H54 (cell line): Measurements from ENCODE around the gene NTSR1.

Experiments
- DNase-seq: peaks from one replicate; pipeline ENCODE4 v3.0.0; 2011; ENCODE audit warnings: low spot score, mixed read lengths; ENCODE audit not compliant: insufficient read length
- FAIRE-seq: peaks from 3 replicates; lab custom pipeline; 2011; peaks lifted over from hg19 to GRCh38; lab: Jason Lieb, UNC
- POLR2A ChIP-seq: IDR thresholded peaks from 2 replicates; pipeline ENCODE4 v1.6.1; 2011; ENCODE audit warnings: low read depth, mild to moderate bottlenecking, low read length

Gene NTSR1

GRCh38 chr20:62742979-62743776 is 34.5 kb downstream of the NTSR1 start:
- FAIRE-seq: no peak
- DNase-seq: no peak
- TF ChIP-seq POLR2A: no peak

DNA sequence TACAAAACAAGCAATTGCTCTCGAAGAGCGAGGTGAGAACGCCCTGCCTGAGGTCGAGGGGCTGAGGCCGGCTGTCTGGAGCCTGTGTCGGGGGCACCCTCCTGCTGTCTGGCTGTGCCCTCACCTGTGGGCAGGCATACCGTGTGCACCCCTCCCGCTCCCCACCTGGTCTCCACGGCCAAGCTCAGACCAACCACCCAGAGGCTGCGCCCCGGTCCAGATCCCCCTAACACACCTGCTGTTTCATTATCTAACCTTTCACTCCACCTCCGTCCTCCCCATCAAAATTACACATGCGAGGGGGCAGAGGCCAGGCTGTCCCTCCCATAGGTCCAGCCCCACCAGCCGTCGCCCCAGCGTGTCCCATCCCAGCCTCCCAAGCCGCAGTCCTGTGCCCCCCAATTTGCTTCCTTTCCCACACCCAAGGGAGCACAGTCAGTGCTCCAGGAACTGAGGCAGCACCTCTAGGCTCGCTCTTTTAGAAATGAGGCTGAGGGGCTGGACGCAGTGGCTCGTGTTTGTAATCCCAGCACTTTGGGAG is 35.2 kb downstream of the NTSR1 start:
- DNase-seq (no peak), FAIRE-seq (no peak)
- no peak for TF ChIP-seq POLR2A

DNA sequence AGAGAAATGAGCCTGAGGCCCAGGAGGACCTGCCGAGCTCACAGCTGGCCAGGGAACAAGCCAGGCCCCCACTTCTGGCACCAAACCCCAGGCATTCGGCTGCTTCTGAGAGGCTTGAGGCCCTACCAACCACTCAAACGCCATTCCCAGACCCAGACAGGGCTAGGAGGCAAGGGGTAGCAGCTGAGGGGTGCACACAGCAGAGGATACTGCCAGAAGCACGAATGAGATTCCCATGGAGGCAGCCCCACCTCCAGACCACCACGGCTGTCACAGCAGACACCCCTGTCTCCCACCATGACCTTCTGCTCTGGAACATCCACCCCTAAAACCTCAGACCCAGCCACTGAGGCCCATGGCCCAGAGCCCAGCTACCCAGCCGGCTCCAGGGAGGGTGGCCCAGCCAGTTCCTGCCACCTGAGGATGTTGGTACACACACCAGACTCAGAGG is 36.1 kb downstream of the NTSR1 start:
- no peak for DNase-seq
- TF ChIP-seq POLR2A: no peak
- FAIRE-seq: no peak

DNA sequence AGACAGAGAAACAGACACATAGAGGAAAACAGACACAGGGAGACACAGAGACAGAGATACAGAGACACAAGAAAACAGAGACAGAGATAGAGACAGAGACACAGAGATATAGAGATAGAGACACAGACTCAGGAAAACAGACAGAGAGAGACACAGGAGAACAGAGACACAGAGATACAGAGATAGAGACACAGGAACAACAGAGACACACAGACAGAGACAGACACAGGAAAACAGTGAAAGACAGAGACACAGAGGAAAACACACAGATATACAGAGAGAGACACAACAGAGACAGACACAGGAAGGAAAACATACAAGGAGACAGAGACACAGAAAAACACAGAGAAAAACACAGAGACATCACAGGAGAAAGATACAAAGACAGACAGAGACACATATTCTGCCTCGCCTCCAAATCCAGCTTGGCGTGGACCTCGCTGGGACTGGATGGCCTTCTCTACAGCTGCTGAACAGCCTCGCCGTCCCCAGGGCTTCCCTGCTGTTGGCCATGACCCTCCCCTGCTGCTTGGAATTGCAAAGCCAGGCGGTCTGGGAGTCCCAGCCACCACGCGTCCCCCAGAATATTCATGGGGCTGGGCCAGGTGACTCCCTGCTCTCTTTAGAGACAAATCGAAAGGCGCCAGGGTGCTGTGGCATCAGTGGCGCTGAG is 36.8 kb downstream of the NTSR1 start:
- FAIRE-seq: no peak
- no peak for DNase-seq
- TF ChIP-seq POLR2A: no peak

DNA sequence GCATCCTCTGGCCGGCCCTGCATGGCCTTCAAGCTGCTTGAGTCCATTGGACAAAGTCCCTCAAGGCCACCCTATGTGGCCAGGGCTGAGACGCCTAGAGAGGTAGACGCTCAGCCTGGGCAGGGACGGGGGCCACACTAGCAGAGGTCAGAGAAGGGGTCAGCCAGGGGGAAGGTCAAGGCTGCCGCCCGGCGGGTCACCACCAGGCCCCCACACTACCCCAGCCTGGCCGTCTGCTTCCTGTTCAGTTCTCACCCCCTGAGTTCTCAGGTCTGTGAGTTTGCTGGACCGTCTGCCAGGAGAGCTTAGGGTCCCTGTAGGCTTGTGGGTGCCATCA is 37.3 kb downstream of the NTSR1 start:
- no peak for DNase-seq
- FAIRE-seq: no peak
- TF ChIP-seq POLR2A: no peak

DNA sequence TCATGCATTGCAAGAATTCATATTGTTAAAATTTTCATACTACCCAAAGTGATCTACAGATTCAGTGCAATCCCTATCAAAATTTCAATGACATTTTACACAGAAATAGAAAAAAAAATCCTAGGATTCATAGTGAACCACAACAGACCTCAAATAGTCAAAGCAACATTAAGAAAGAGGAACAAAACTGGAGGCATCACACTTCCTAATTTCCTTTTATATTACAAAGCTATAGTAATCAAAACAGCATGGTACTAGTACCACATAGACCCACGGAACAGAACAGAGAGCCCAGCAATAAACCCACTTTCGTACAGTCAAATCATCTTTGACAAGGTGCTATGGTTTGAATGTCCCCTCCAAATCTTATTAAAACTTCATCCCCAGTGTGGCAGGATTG is 39.7 kb downstream of the NTSR1 start:
- no peak for TF ChIP-seq POLR2A
- no peak for FAIRE-seq
- DNase-seq: no peak

- DNase-seq (no peak), FAIRE-seq (no peak)
- no peak for TF ChIP-seq POLR2A
Measured at GRCh38 chr20:62749851-62750445, 41.3 kb downstream of the NTSR1 start.

DNA sequence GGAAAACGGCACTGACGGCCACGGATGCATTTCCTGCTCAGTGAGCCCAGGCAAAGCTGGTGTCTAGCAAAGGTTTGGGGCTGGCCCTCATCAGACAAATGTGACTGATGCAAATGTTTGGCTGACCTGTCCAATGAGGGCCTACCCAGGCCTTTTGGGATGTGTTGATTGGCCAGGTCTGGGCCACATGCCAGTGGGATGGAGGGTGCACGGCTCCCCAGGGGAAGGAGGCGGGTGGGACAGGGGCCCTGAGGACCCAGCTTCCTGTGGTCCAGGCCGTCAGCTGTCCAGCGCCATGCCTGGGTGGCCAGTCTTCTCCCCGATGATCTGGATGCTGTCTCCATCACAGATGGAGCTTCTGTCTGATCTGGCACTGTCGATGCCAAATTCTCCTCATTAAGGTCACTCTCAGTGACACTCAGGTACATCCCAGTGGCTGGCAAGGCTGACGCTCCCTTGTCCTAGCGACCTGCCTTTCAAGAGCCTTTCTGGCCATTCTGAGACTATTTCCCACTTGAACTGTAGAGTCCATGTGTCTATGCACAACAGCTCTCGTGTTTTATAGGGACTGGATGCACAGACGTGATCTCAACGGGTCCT is 43.0 kb downstream of the NTSR1 start:
- no peak for TF ChIP-seq POLR2A
- no peak for DNase-seq
- no peak for FAIRE-seq

- FAIRE-seq (no peak), DNase-seq (no peak)
- no peak for TF ChIP-seq POLR2A
Measured at GRCh38 chr20:62752181-62752670, 43.6 kb downstream of the NTSR1 start.

GRCh38 chr20:62752671-62753501 is 44.2 kb downstream of the NTSR1 start:
- TF ChIP-seq POLR2A: no peak
- no peak for FAIRE-seq
- DNase-seq: no peak

DNA sequence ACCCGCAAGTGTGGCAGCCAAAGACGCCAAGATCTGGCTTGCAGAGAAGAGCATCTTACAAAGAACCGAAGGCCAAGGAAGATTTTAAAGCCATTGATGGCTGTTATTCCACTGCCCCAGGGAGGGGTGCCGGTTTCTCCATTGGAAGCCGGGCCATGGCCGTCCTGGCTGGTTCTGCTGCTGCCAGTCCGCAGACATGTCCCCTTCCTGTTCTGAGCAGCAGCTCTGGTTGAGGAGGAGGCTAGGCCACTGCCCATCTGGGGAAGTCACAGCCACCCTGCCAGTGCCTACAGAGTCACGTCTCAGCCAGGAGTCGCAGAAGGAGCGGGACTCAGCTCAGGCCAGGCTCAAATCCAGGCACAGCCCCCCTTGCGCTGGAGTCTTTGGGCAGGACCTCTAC is 45.0 kb downstream of the NTSR1 start:
- TF ChIP-seq POLR2A: no peak
- DNase-seq (no peak), FAIRE-seq (no peak)

DNA sequence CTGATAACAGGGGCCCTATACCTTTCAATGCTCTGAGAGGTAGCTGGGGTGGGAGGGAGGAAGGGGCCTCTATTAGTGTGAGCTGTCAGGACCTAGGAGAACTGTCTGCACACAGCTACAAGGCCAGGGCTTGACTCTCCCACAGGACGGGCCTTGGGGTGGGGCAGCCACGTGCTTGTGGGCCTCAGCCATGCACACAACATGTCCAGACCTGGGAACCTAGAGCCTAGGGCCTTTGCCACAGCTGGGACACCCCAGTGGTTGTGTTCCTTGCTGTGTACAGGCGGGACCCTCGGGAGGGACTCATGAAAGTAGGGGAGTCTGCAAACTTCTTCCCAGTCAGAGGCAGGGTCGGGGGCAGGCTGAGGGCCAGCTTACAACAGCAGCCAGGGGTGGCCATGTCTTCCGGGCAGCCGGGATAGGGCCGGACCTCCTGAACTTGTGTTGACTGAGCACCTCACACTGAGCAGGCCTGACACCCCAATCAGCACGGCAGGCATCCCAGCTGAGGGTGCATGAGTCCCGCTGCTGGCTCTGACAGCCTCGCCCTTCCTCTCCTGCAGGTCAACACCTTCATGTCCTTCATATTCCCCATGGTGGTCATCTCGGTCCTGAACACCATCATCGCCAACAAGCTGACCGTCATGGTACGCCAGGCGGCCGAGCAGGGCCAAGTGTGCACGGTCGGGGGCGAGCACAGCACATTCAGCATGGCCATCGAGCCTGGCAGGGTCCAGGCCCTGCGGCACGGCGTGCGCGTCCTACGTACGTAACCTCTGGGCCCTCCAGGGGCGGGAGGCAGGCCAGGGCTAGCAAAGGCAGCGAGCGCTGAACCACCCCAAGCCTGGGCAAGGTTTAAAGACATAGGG is 45.7 kb downstream of the NTSR1 start:
- DNase-seq (no peak), FAIRE-seq (no peak)
- no peak for TF ChIP-seq POLR2A

DNA sequence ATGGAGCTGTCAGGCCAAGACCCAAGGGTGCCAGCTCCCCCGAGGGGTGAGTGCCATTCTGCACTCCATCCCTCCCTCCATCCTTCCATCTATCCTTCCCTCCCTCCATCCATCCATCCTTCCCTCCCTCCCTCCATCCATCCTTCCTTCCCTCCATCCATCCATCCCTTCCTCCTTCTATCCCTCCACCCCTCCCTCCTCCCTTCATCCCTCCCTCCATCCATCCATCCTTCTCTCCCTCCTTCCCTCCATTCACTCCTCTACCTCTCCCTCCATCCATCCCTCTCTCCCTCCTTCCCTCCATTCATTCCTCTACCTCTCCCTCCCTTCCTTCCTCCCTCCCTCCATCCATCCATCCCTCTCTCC is 46.3 kb downstream of the NTSR1 start:
- DNase-seq: no peak
- no peak for TF ChIP-seq POLR2A
- FAIRE-seq: no peak
